Lower leg skin (tissue), 4 donors: Measurements from ENCODE around the gene CEP83. TPM values are rescaled to one million over a fixed set of nuclear protein-coding genes. Genes with fewer than 3 reads are reported as not detected.
"Not testable (repeated sequence)": the region's sequence is repeated elsewhere in the genome, so short reads cannot be mapped to it uniquely, and the experiment has no call there.

Source experiments
- DNase-seq, 2 donors: peaks; one replicate each; pipeline ENCODE4 v3.0.0-alpha.2; 2019; ENCODE audit warnings: low spot score in 2 of 2
- H3K4me3 ChIP-seq: fragments of 200-600 bp; sonication (generic); 2 replicates; pipeline ENCODE4 v1.5.1; 2017; ENCODE audit warnings: mild to moderate bottlenecking, low read depth; ENCODE audit not compliant: poor library complexity, severe bottlenecking
- POLR2A ChIP-seq, 2 donors: fragments of 450-650 bp; IDR thresholded peaks; one replicate each; pipeline ENCODE4 v1.6.1; 2016 to 2017; ENCODE audit warnings: antibody characterized with exemption in 2 of 2, mild to moderate bottlenecking in 1 of 2, moderate library complexity in 1 of 2
- WGBS, 2 donors: methylation state at CpG; one replicate each; pipeline ENCODE4 v1.1.5; 2018; 5-methylcytosine and 5-hydroxymethylcytosine counted together
- intact Hi-C: fragments of 100-400 bp; cut with DNase I; formaldehyde crosslinking; loops from one replicate; pipeline ENCODE4 v1.15.0; 2023; ENCODE audit warnings: low total_unique reads
- total RNA-seq, 4 donors: library from RNA; depleted of rRNA; stranded (reverse); fragments of >200 nt; gene quantifications; one replicate each; pipeline ENCODE4 v1.1.0, GENCODE V29; 2016
- TF ChIP-seq, protein P1 (sequence below), 3 donors: fragments of 450-650 bp; IDR thresholded peaks; one replicate each; pipeline ENCODE4 v1.5.1; 2016; ENCODE audit warnings: antibody characterized with exemption in 3 of 3, mild to moderate bottlenecking in 3 of 3, moderate library complexity in 2 of 3

Gene CEP83
- total RNA-seq, 4 donors from 2014 or later, result 2.8 to 7.9 (median 6.5) TPM

DNA sequence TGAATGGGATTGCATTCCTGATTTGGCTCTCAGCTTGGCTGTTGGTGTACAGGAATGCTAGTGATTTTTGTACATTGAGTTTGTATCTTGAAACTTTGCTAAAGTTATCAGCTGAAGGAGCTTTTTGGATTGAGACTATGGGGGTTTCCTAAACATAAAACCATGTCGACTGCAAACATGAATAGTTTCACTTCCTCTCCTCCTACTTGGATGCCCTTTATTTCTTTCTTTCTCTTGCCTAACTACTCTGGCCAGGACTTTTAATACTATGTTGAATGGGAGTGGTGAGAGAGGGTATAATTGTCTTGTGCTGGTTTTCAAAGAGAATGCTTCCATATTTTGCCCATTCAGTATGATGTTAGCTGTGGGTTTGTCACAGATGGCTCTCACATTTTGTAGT lies 141.5 kb downstream of the CEP83 start:
- TF ChIP-seq, protein P1, sequence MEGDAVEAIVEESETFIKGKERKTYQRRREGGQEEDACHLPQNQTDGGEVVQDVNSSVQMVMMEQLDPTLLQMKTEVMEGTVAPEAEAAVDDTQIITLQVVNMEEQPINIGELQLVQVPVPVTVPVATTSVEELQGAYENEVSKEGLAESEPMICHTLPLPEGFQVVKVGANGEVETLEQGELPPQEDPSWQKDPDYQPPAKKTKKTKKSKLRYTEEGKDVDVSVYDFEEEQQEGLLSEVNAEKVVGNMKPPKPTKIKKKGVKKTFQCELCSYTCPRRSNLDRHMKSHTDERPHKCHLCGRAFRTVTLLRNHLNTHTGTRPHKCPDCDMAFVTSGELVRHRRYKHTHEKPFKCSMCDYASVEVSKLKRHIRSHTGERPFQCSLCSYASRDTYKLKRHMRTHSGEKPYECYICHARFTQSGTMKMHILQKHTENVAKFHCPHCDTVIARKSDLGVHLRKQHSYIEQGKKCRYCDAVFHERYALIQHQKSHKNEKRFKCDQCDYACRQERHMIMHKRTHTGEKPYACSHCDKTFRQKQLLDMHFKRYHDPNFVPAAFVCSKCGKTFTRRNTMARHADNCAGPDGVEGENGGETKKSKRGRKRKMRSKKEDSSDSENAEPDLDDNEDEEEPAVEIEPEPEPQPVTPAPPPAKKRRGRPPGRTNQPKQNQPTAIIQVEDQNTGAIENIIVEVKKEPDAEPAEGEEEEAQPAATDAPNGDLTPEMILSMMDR (IDR thresholded peaks at IDR 0.05), result no peak
- no peak for TF ChIP-seq POLR2A (IDR thresholded peaks at IDR 0.05)
- intact Hi-C loops, result no loop called here
- DNase-seq, result no peak
- WGBS, 2 donors, result 40 to 54% methylated on average over 1 of the region's 1 CpG
- no peak overlapping the region for H3K4me3 ChIP-seq

DNA sequence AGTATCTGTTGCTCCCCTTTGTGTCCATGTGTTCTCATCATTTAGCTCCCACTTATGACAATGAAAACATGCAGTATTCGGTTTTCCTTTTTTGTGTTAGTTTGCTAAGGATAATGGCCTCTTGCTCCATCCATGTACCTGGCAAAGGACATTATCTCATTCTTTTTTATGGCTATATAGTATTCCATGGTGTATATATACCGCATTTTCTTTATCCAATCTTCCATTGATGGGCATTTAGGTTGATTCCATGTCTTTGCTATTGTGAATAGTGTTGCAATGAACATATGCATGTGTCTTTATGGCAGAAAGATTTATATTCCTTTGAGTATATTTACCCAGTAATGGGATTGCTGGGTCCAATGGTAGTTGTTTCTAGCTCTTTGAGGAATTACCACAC lies 143.1 kb downstream of the CEP83 start:
- DNase-seq, H3K4me3 ChIP-seq, intact Hi-C loops: not testable (repeated sequence)
- 95 to 96% methylated on average over 2 of the region's 2 CpGs for WGBS, 2 donors

GRCh38 chr12:94312378-94312777 lies 147.3 kb downstream of the CEP83 start:
- WGBS, 2 donors, result 94 to 100% methylated on average over 1 of the region's 1 CpG
- no peak for DNase-seq
- intact Hi-C loops, result no loop called here
- H3K4me3 ChIP-seq, result no peak overlapping the region
- no peak for TF ChIP-seq POLR2A (IDR thresholded peaks at IDR 0.05)
- TF ChIP-seq, protein P1 (IDR thresholded peaks at IDR 0.05), result no peak

GRCh38 chr12:94309373-94309772 lies 150.3 kb downstream of the CEP83 start:
- H3K4me3 ChIP-seq, result no peak overlapping the region
- intact Hi-C loops, result no loop called here
- no peak for TF ChIP-seq POLR2A (IDR thresholded peaks at IDR 0.05)
- TF ChIP-seq, protein P1 (IDR thresholded peaks at IDR 0.05), result no peak
- 90 to 92% methylated on average over 5 of the region's 5 CpGs for WGBS, 2 donors
- no peak for DNase-seq

DNA sequence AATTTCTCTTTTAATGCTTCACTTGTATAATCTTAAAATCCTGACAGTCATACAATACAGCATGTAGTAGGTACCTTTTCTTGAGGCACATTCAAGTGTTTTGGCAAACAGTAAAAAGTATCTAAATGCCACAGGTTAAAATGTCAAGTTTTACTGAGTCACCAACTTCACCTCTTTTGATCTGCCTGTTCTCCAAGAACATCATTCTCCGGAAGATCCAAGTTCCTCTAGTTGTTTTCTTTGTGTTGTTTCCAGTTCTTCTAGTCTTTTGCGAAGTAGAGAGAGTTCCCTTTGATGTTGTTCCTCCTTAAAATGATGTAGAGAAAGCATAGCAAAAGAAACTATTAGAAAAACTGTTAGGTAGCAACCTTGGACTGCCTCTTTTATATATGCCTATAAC lies 151.1 kb downstream of the CEP83 start:
- 63 to 78% methylated on average over 2 of the region's 2 CpGs for WGBS, 2 donors
- TF ChIP-seq POLR2A (IDR thresholded peaks at IDR 0.05), result no peak
- TF ChIP-seq, protein P1 (IDR thresholded peaks at IDR 0.05), result no peak
- DNase-seq, result no peak
- H3K4me3 ChIP-seq, result no peak overlapping the region
- intact Hi-C loops, result no loop called here

DNA sequence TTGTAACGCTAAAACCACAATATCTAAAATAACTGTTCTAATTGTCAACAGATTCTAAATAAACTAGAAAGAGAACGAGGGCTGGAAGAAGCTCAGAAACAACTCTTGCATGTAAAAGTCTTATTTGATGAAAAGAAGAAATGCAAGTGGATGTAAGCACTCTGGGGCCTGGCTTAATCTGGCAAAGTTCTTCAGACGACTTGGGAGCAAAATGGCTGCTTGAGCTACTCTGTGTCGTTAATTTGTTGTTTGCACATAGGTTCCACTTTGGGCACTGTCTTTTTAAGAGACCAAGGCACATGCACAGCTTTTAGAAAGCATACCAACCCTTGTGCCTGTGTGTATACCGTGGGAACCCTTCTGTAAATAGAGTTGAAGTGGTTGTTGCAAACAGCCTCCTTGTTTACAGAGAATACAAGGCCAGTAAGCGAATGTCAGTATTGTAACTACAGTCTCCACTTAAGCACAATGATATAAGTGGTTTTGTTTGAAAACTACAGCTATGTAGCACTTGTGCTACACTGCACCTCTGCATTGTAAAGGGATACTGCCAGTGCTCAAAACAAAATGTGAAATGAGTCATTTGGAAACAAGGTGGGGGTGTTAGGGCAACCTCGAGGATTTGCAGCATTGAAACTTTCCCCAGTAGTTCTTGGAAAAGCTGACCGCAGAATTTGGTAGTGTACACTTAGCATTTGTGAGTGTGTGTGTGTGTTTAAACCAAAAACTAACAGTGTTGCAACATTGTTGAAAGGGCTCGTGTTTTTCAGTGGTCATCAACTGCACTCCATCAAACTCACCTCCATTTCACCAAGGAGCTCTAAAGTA lies 154.3 kb downstream of the CEP83 start:
- DNase-seq, result no peak
- WGBS, 2 donors, result 59 to 66% methylated on average over 9 of the region's 9 CpGs
- H3K4me3 ChIP-seq, result no peak overlapping the region
- intact Hi-C loops, result no loop called here
- no peak for TF ChIP-seq POLR2A (IDR thresholded peaks at IDR 0.05)
- TF ChIP-seq, protein P1 (IDR thresholded peaks at IDR 0.05), result no peak
